SIG-M5 treated with dmso at 0.1 percent for 504 hours (cell line): ENCODE results near the gene IL17F.

ENCODE experiments used
- DNase-seq: peaks from one replicate; lab custom pipeline; 2025; ENCODE audit not compliant: unreplicated experiment; lab: John Stamatoyannopoulos, UW

Gene IL17F

GRCh38 chr6:52244400-52244799, at the start of gene IL17F:
Gene IL17F (minus strand): TSS chr6:52244500. CDS start chr6:52244429, 71 bp downstream.
- no peak for DNase-seq

GRCh38 chr6:52293067-52293466, 48.8 kb upstream of the IL17F start:
- no peak for DNase-seq

GRCh38 chr6:52288841-52289240, 44.5 kb upstream of the IL17F start:
- DNase-seq = no peak

GRCh38 chr6:52288216-52288615, 43.9 kb upstream of the IL17F start:
- DNase-seq = no peak

GRCh38 chr6:52286798-52287432, 42.6 kb upstream of the IL17F start:
- peak; percentile 81 for DNase-seq

GRCh38 chr6:52285177-52286068, 41.1 kb upstream of the IL17F start:
- DNase-seq = peak; percentile 15

GRCh38 chr6:52284460-52285176, 40.3 kb upstream of the IL17F start, which contains the start of gene MCM3:
Gene MCM3 (minus strand): TSS chr6:52284742. CDS start chr6:52284674, 68 bp downstream.
- DNase-seq = peak; percentile 99

GRCh38 chr6:52284131-52284459, 39.8 kb upstream of the IL17F start:
- DNase-seq = no peak

GRCh38 chr6:52283111-52283510, 38.8 kb upstream of the IL17F start:
- no peak for DNase-seq

- DNase-seq = no peak
Measured at GRCh38 chr6:52276130-52276529, 31.8 kb upstream of the IL17F start.

GRCh38 chr6:52271852-52272460, 27.7 kb upstream of the IL17F start:
- no peak for DNase-seq

- DNase-seq = peak; percentile 57
Measured at GRCh38 chr6:52263709-52264540, 19.6 kb upstream of the IL17F start.

GRCh38 chr6:52262620-52263344, 18.5 kb upstream of the IL17F start:
- DNase-seq = no peak

GRCh38 chr6:52261229-52261628, 16.9 kb upstream of the IL17F start:
- no peak for DNase-seq

- no peak for DNase-seq
Measured at GRCh38 chr6:52260634-52261033, 16.3 kb upstream of the IL17F start.

- no peak for DNase-seq
Measured at GRCh38 chr6:52255434-52255833, 11.1 kb upstream of the IL17F start.

GRCh38 chr6:52254731-52255378, 10.6 kb upstream of the IL17F start:
- DNase-seq = no peak

- no peak for DNase-seq
Measured at GRCh38 chr6:52253494-52253893, 9.2 kb upstream of the IL17F start.

GRCh38 chr6:52251113-52251512, 6.8 kb upstream of the IL17F start:
- DNase-seq = no peak
